ENCODE data around the gene SATL1. TPM values are rescaled to one million over a fixed set of nuclear protein-coding genes. Genes with fewer than 3 reads are reported as not detected.

SATL1 gene
- total RNA-seq, 1 experiment from 2014 or later = not detected

DNA sequence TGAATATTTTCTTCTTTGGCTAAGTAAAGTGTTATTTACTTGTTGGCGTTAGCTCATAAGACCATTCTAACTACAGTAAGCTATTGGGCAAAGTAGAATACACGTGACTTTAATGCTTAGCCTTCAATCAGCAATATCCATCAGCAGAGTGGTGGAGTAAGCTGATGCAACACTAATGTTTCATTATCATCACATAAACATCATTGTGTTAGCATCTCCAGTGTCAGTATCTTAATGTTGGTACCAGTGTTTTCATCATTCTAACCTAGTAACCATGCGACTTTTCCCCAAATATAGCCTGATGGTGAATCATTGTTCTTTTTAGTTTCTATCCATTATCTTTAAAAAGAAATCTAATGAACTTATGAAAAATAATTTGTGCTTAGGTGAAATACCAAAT, 191.4 kb downstream of the SATL1 start:
- CTCF ChIA-PET = interaction anchor here (1.1 to 1.5 kb wide), 2 partner anchors 9 to 322 kb away, joined by 3 to 8 read pairs; no protein-coding TSS in a partner anchor
- no peaks in the 10 kb centered on the region for H3K9me3 ChIP-seq (ENCODE audit: control insufficient read depth in 1 of 2, insufficient read depth in 1 of 2, low read depth in 1 of 2, low read length in 2 of 2)
- H3K27me3 ChIP-seq (ENCODE audit: insufficient read depth, low read length) = no peaks in the 10 kb centered on the region
- DNase-seq (ENCODE audit: low read depth, low spot score) (no peak), ATAC-seq (no peak)
- H3K9ac ChIP-seq (ENCODE audit: low read length) = no peak overlapping the region
- RAD21 ChIA-PET (ENCODE audit: low non-redundant PET in 1 of 2, low total read pairs in 2 of 2, uncharacterized antibody in 2 of 2, unreplicated experiment in 2 of 2) = no interaction called here
- H3K4me1 ChIP-seq (ENCODE audit: control insufficient read depth in 1 of 2, insufficient read depth in 2 of 2, low read length in 2 of 2) = peaks cover 0 to 17% of the 10 kb centered on the region in 2 experiments; a peak in 3 of 4 replicates
- no TSS peak for BruUV-seq (replicated peaks)
- no peaks in the 10 kb centered on the region for H3K9me2 ChIP-seq (ENCODE audit: insufficient read depth)
- H3K4me3 ChIP-seq (replicated peaks in 1 of 2; ENCODE audit: low read depth in 1 of 2, low read length in 2 of 2) = no peak overlapping the region
- peak overlapping the region; percentile 45; the same call in 1 of the 2 replicates for H3K27ac ChIP-seq (ENCODE audit: low read depth, low read length)
- H3K4me2 ChIP-seq (ENCODE audit: low read length) = peak overlapping the region; percentile 21; the same call in 1 of the 2 replicates
- intact Hi-C loops (cut with micrococcal nuclease) = loop anchor here (5.0 kb wide), 1 partner anchor 325 kb away; no protein-coding TSS in a partner anchor
- POLR2A ChIA-PET = no interaction called here
- no peaks in the 10 kb centered on the region for H3K79me2 ChIP-seq (ENCODE audit: insufficient read depth, low read length)
- H2AFZ ChIP-seq (ENCODE audit: low read depth, low read length, poor library complexity, severe bottlenecking) = no peak overlapping the region
- no peaks in the 10 kb centered on the region for H4K20me1 ChIP-seq (ENCODE audit: insufficient read depth)
- TF ChIP-seq ZFX (IDR thresholded peaks at IDR 0.05) (no peak), EZH2phosphoT487 (IDR thresholded peaks at IDR 0.05; ENCODE audit: borderline replicate concordance) (no peak), TCF7L2 (IDR thresholded peaks at IDR 0.05; ENCODE audit: borderline replicate concordance, extremely low read depth, insufficient read depth, insufficient read length) (no peak), JUND (IDR thresholded peaks at IDR 0.05) (no peak), FOSL1 (IDR thresholded peaks at IDR 0.05; ENCODE audit: low read depth) (0 out of 2 replicates have a peak, but pooled peaks have one; percentile 1)
- TF ChIP-seq, protein P1, sequence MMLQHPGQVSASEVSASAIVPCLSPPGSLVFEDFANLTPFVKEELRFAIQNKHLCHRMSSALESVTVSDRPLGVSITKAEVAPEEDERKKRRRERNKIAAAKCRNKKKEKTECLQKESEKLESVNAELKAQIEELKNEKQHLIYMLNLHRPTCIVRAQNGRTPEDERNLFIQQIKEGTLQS (IDR thresholded peaks at IDR 0.05) = no peak
- no peaks in the 10 kb centered on the region for H3K36me3 ChIP-seq (ENCODE audit: control insufficient read depth in 1 of 2, insufficient read depth in 2 of 2, low read length in 2 of 2)

DNA sequence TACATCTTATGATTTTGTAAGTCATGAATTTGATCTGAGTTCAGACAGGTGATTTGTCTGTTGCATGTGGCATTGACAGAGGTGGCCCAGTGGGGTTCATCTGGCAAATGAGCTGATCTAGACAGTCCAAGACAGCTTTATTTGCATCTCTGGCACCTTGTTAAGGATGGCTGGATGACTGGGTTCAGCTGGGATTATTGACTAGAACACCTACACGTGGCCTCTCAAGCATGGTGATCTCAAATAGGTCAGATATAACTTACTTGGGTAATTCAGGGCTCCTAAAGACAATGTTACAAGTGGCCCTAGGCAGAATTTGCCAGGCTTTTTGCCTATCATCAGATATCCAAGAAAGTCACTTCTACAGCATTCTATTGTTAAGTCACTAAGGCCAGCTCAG, 192.0 kb downstream of the SATL1 start:
- no peak for ATAC-seq
- CTCF ChIA-PET = interaction anchor here (0.6 kb wide), 1 partner anchor 322 kb away, joined by 3 read pairs; no protein-coding TSS in a partner anchor
- TF ChIP-seq, protein P2, sequence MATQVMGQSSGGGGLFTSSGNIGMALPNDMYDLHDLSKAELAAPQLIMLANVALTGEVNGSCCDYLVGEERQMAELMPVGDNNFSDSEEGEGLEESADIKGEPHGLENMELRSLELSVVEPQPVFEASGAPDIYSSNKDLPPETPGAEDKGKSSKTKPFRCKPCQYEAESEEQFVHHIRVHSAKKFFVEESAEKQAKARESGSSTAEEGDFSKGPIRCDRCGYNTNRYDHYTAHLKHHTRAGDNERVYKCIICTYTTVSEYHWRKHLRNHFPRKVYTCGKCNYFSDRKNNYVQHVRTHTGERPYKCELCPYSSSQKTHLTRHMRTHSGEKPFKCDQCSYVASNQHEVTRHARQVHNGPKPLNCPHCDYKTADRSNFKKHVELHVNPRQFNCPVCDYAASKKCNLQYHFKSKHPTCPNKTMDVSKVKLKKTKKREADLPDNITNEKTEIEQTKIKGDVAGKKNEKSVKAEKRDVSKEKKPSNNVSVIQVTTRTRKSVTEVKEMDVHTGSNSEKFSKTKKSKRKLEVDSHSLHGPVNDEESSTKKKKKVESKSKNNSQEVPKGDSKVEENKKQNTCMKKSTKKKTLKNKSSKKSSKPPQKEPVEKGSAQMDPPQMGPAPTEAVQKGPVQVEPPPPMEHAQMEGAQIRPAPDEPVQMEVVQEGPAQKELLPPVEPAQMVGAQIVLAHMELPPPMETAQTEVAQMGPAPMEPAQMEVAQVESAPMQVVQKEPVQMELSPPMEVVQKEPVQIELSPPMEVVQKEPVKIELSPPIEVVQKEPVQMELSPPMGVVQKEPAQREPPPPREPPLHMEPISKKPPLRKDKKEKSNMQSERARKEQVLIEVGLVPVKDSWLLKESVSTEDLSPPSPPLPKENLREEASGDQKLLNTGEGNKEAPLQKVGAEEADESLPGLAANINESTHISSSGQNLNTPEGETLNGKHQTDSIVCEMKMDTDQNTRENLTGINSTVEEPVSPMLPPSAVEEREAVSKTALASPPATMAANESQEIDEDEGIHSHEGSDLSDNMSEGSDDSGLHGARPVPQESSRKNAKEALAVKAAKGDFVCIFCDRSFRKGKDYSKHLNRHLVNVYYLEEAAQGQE (IDR thresholded peaks at IDR 0.05; ENCODE audit: low read depth) = no peak
- no peak for TF ChIP-seq SRF (IDR thresholded peaks at IDR 0.05; ENCODE audit: low read depth)
- TF ChIP-seq RAD21 (IDR thresholded peaks at IDR 0.05; ENCODE audit: low read depth) = no peak
- TF ChIP-seq, protein P1 (IDR thresholded peaks at IDR 0.05) = no peak
- TF ChIP-seq, protein P3, sequence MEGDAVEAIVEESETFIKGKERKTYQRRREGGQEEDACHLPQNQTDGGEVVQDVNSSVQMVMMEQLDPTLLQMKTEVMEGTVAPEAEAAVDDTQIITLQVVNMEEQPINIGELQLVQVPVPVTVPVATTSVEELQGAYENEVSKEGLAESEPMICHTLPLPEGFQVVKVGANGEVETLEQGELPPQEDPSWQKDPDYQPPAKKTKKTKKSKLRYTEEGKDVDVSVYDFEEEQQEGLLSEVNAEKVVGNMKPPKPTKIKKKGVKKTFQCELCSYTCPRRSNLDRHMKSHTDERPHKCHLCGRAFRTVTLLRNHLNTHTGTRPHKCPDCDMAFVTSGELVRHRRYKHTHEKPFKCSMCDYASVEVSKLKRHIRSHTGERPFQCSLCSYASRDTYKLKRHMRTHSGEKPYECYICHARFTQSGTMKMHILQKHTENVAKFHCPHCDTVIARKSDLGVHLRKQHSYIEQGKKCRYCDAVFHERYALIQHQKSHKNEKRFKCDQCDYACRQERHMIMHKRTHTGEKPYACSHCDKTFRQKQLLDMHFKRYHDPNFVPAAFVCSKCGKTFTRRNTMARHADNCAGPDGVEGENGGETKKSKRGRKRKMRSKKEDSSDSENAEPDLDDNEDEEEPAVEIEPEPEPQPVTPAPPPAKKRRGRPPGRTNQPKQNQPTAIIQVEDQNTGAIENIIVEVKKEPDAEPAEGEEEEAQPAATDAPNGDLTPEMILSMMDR (IDR thresholded peaks at IDR 0.05 in 2 of 3, conservative IDR thresholded peaks at IDR 0.05 in 1 of 3; ENCODE audit: borderline replicate concordance in 1 of 3, insufficient read depth in 1 of 3, low read depth in 2 of 3, low read length in 2 of 3) = no peak
- TF ChIP-seq, protein P4, sequence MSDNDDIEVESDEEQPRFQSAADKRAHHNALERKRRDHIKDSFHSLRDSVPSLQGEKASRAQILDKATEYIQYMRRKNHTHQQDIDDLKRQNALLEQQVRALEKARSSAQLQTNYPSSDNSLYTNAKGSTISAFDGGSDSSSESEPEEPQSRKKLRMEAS (IDR thresholded peaks at IDR 0.05) = no peak
- TF ChIP-seq TCF7L2 (IDR thresholded peaks at IDR 0.05; ENCODE audit: borderline replicate concordance, extremely low read depth, insufficient read depth, insufficient read length) = no peak

More for the DNA sequence above, 192.0 kb downstream of the SATL1 start:
- Histone ChIP-seq H3K9me2 (ENCODE audit: insufficient read depth) (no peaks in the 10 kb centered on the region), H3K4me1 (ENCODE audit: control insufficient read depth in 1 of 2, insufficient read depth in 2 of 2, low read length in 2 of 2) (peaks cover 0 to 17% of the 10 kb centered on the region in 2 experiments; a peak in 3 of 4 replicates), H4K20me1 (ENCODE audit: insufficient read depth) (no peaks in the 10 kb centered on the region), H3K79me2 (ENCODE audit: insufficient read depth, low read length) (no peaks in the 10 kb centered on the region), H3K4me2 (ENCODE audit: low read length) (no peak overlapping the region), H3K9ac (ENCODE audit: low read length) (no peak overlapping the region), H2AFZ (ENCODE audit: low read depth, low read length, poor library complexity, severe bottlenecking) (no peak overlapping the region), H3K27ac (ENCODE audit: low read depth, low read length) (no peak overlapping the region), H3K4me3 (replicated peaks in 1 of 2; ENCODE audit: low read depth in 1 of 2, low read length in 2 of 2) (no peak overlapping the region), H3K36me3 (ENCODE audit: control insufficient read depth in 1 of 2, insufficient read depth in 2 of 2, low read length in 2 of 2) (no peaks in the 10 kb centered on the region), H3K27me3 (ENCODE audit: insufficient read depth, low read length) (no peaks in the 10 kb centered on the region), H3K9me3 (ENCODE audit: control insufficient read depth in 1 of 2, insufficient read depth in 1 of 2, low read depth in 1 of 2, low read length in 2 of 2) (no peaks in the 10 kb centered on the region)
- BruUV-seq (replicated peaks) = no TSS peak
- ChIA-PET POLR2A (no interaction called here), RAD21 (ENCODE audit: low non-redundant PET in 1 of 2, low total read pairs in 2 of 2, uncharacterized antibody in 2 of 2, unreplicated experiment in 2 of 2) (no interaction called here)
- no peak for DNase-seq (ENCODE audit: low read depth, low spot score)
- intact Hi-C loops (cut with micrococcal nuclease) = loop anchor here (5.0 kb wide), 1 partner anchor 324 kb away; no protein-coding TSS in a partner anchor

Measured in HCT116 (cell line).